Measurements from ENCODE around the gene TRIM36. TPM values are rescaled to one million over a fixed set of nuclear protein-coding genes. Genes with fewer than 3 reads are reported as not detected.

The TRIM36 gene
- 10 to 100 TPM in 1 of 2 donors, 1 to 10 TPM in 1; 4.6 to 15.3 TPM for total RNA-seq

DNA sequence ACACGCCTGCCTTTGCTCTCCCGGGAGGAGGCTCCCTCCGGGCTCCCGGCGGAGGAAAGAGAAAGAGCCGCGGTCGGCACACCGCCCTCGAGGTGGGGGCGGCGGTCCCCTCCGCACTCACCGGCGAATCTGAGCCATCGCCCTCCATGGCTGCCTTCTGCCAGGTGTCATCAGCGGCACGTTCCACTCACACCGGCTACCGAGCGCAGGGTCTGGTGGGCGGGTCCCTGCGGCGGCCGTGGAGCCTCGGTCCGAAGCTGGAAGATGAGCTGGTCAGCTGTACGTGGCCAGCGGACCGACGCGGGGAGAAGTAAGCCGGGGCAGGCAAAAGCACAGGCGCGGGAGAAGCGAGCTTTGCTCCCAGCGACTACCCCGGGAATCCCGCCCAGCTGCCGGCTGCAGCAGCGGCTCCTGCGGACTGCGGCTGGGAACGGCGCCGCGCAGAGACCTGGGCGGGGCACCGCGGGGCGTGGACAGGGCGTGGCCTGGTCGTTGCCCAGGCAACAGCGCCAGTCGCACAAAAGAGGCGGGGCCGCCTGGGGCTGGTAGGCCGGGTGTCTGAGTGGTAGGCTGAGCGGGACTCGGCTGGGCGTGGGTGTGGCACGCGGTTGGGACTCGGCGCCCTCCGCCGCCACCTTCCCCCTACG lies at the start of gene TRIM36:
Gene TRIM36 (minus strand): TSS at position 422 of the 647 bp plus-strand sequence. CDS start 274 bp downstream, at position 148.
- DNase-seq (ENCODE audit: low spot score) = peak; percentile 66
- peak within 1 kb of the TSS; percentile 97 for H3K4me3 ChIP-seq
- ATAC-seq (ENCODE audit: insufficient number of reproducible peaks, low FRiP score, low read depth) = peak; percentile 77
- no peaks in the 10 kb centered on the region for H3K9me3 ChIP-seq
- H3K27ac ChIP-seq = peak within 1 kb of the TSS; percentile 32 to 58
- H3K4me1 ChIP-seq (ENCODE audit: control insufficient read depth in 1 of 2, low read depth in 2 of 2) = peaks cover 4 to 10% of the 10 kb centered on the region in 2 donors
- H3K27me3 ChIP-seq (replicated peaks; ENCODE audit: insufficient read depth) = no peaks in the 10 kb centered on the region
- no peaks in the 10 kb centered on the region for H3K36me3 ChIP-seq
- TF ChIP-seq, protein P1, sequence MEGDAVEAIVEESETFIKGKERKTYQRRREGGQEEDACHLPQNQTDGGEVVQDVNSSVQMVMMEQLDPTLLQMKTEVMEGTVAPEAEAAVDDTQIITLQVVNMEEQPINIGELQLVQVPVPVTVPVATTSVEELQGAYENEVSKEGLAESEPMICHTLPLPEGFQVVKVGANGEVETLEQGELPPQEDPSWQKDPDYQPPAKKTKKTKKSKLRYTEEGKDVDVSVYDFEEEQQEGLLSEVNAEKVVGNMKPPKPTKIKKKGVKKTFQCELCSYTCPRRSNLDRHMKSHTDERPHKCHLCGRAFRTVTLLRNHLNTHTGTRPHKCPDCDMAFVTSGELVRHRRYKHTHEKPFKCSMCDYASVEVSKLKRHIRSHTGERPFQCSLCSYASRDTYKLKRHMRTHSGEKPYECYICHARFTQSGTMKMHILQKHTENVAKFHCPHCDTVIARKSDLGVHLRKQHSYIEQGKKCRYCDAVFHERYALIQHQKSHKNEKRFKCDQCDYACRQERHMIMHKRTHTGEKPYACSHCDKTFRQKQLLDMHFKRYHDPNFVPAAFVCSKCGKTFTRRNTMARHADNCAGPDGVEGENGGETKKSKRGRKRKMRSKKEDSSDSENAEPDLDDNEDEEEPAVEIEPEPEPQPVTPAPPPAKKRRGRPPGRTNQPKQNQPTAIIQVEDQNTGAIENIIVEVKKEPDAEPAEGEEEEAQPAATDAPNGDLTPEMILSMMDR (IDR thresholded peaks at IDR 0.05) = no peak

DNA sequence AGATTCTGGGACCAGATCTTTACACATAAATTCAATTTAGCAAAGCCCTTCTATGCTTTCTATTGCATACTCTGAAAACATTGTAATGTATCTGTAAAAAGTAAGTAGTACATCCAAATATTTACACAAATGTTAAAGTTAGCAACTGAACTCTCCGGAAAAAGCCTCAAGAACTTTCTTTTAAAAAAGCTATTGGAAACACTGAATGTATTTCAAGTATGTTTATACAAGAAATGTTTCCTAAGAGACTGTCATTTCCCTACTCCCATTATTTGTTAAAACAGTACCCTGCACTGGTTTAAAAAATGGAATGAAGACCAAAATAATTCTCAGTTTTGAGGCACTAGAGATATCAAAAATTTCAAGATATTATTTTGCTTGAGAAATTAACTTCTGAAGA lies 44.8 kb upstream of the TRIM36 start:
- Histone ChIP-seq H3K9me3 (no peaks in the 10 kb centered on the region), H3K36me3 (no peaks in the 10 kb centered on the region), H3K27ac (peak overlapping the region in 1 of 2 donors; percentile 73), H3K27me3 (replicated peaks; ENCODE audit: insufficient read depth) (no peaks in the 10 kb centered on the region), H3K4me3 (peak overlapping the region; percentile 32), H3K4me1 (ENCODE audit: control insufficient read depth in 1 of 2, low read depth in 2 of 2) (peaks cover 22 to 42% of the 10 kb centered on the region in 2 donors)
- TF ChIP-seq, protein P1 (IDR thresholded peaks at IDR 0.05) = no peak
- ATAC-seq (ENCODE audit: insufficient number of reproducible peaks, low FRiP score, low read depth) (no peak), DNase-seq (ENCODE audit: low spot score) (no peak)

- no peak overlapping the region for H3K27ac ChIP-seq
- peak; percentile 76 for ATAC-seq (ENCODE audit: insufficient number of reproducible peaks, low FRiP score, low read depth)
- H3K36me3 ChIP-seq = no peaks in the 10 kb centered on the region
- H3K9me3 ChIP-seq = no peaks in the 10 kb centered on the region
- H3K4me1 ChIP-seq (ENCODE audit: control insufficient read depth in 1 of 2, low read depth in 2 of 2) = peaks cover 13 to 26% of the 10 kb centered on the region in 2 donors
- TF ChIP-seq, protein P1 (IDR thresholded peaks at IDR 0.05) = no peak
- DNase-seq (ENCODE audit: low spot score) = no peak
- H3K4me3 ChIP-seq = no peak overlapping the region
- H3K27me3 ChIP-seq (replicated peaks; ENCODE audit: insufficient read depth) = no peaks in the 10 kb centered on the region
Observed at GRCh38 chr5:115209279-115209678, 39.6 kb upstream of the TRIM36 start.

DNA sequence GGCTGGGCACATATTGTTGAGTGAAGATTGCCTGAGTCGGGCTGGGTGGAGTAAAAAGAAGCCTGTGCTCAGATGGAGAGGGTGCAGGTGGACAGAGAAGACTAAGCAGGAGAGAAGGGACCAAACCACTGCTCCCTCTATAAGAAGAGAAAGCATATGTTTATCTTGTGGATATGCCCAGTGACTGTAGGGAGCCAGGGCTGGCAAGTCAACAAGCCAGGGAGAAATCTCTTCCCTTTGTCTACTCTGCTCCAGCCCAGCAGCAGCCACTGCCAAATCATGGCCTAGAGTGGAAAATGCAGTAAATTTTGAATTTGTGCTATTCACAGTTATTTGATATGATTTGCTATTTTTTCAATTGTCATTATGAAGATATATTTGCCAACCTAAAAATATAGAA lies 33.2 kb upstream of the TRIM36 start:
- no peaks in the 10 kb centered on the region for H3K27me3 ChIP-seq (replicated peaks; ENCODE audit: insufficient read depth)
- H3K27ac ChIP-seq = no peak overlapping the region
- ATAC-seq (ENCODE audit: insufficient number of reproducible peaks, low FRiP score, low read depth) = no peak
- H3K4me1 ChIP-seq (ENCODE audit: control insufficient read depth in 1 of 2, low read depth in 2 of 2) = no peaks in the 10 kb centered on the region
- no peak for DNase-seq (ENCODE audit: low spot score)
- TF ChIP-seq, protein P1 (IDR thresholded peaks at IDR 0.05) = no peak
- no peaks in the 10 kb centered on the region for H3K36me3 ChIP-seq
- no peak overlapping the region for H3K4me3 ChIP-seq
- H3K9me3 ChIP-seq = no peaks in the 10 kb centered on the region

GRCh38 chr5:115196161-115196560 lies 26.5 kb upstream of the TRIM36 start:
- Histone ChIP-seq H3K4me3 (no peak overlapping the region), H3K36me3 (no peaks in the 10 kb centered on the region), H3K9me3 (no peaks in the 10 kb centered on the region), H3K27me3 (replicated peaks; ENCODE audit: insufficient read depth) (no peaks in the 10 kb centered on the region), H3K27ac (no peak overlapping the region), H3K4me1 (ENCODE audit: control insufficient read depth in 1 of 2, low read depth in 2 of 2) (no peaks in the 10 kb centered on the region)
- TF ChIP-seq, protein P1 (IDR thresholded peaks at IDR 0.05) = no peak
- no peak for DNase-seq (ENCODE audit: low spot score)
- ATAC-seq (ENCODE audit: insufficient number of reproducible peaks, low FRiP score, low read depth) = no peak
